Left cardiac atrium (tissue), 4 donors: Measurements from ENCODE around the gene CADPS2. TPM values are rescaled to one million over a fixed set of nuclear protein-coding genes. Genes with fewer than 3 reads are reported as not detected.

Source experiments
- ATAC-seq, 2 donors: fragments of 200-7000 bp; cut with Tn5 transposase; one replicate each; pipeline ENCODE4 v1.9.1; 2020; ENCODE audit warnings: mild to moderate bottlenecking in 2 of 2, moderate library complexity in 2 of 2
- DNase-seq: peaks from one replicate; pipeline ENCODE4 v3.0.0-alpha.2; 2020
- intact Hi-C, 2 donors: fragments of 100-400 bp; cut with DNase I; formaldehyde crosslinking; loops; one replicate each; pipeline versions ENCODE4 v1.14.1 to v1.15.1; 2022 to 2023
- total RNA-seq, 2 donors: library from RNA; stranded (reverse); fragmentation: NEBNext Ultra II Directional; extraction: Animal tissue kit (Norgen Biotek cat#: 25700); gene quantifications; one replicate each; pipeline ENCODE4 v1.2.1, GENCODE V29; 2021
- donor health status: DM: no; HTN: yes; CAD: no.
- donor health status: DM: no; HTN: yes; CAD: no; lungs with severe emphysema.
- donor health status: DM: yes; HTN: yes; CAD: no.
- donor health status: Dilated cardiomyopathy.

CADPS2 gene
- total RNA-seq, 2 donors from 2014 or later = 11.5 to 14.4 TPM

- ATAC-seq = no peak
- intact Hi-C loops = no loop called here
- DNase-seq = no peak
These were observed 367.8 kb downstream of the CADPS2 start for GRCh38 chr7:122518488-122518887.

GRCh38 chr7:122517576-122517975, 368.7 kb downstream of the CADPS2 start:
- intact Hi-C loops = no loop called here
- ATAC-seq (no peak), DNase-seq (no peak)

- intact Hi-C loops = no loop called here
- DNase-seq = no peak
- no peak for ATAC-seq
These were observed 370.9 kb downstream of the CADPS2 start for GRCh38 chr7:122515404-122515803.

- intact Hi-C loops = no loop called here
- no peak for ATAC-seq
- DNase-seq = no peak
These were observed 375.0 kb downstream of the CADPS2 start for GRCh38 chr7:122511268-122511667.

GRCh38 chr7:122507591-122507990, 378.7 kb downstream of the CADPS2 start:
- DNase-seq = no peak
- intact Hi-C loops = no loop called here

GRCh38 chr7:122492007-122492406, 394.3 kb downstream of the CADPS2 start:
- intact Hi-C loops = no loop called here
- ATAC-seq (no peak), DNase-seq (no peak)

More at GRCh38 chr7:122507591-122507990, 378.7 kb downstream of the CADPS2 start:
- ATAC-seq = no peak

- DNase-seq (no peak), ATAC-seq (no peak)
- intact Hi-C loops = no loop called here
These were observed 398.0 kb downstream of the CADPS2 start for GRCh38 chr7:122488241-122488640.

GRCh38 chr7:122487131-122487530, 399.1 kb downstream of the CADPS2 start:
- ATAC-seq = no peak
- no peak for DNase-seq
- intact Hi-C loops = no loop called here

GRCh38 chr7:122485856-122486255, 400.4 kb downstream of the CADPS2 start:
- ATAC-seq = no peak
- no peak for DNase-seq
- intact Hi-C loops = no loop called here

GRCh38 chr7:122482212-122482611, 404.0 kb downstream of the CADPS2 start:
- intact Hi-C loops = no loop called here
- no peak for DNase-seq
- ATAC-seq = no peak

GRCh38 chr7:122470859-122471258, 415.4 kb downstream of the CADPS2 start:
- no peak for DNase-seq
- intact Hi-C loops = no loop called here
- no peak for ATAC-seq

GRCh38 chr7:122468945-122469344, 417.3 kb downstream of the CADPS2 start:
- no peak for ATAC-seq
- intact Hi-C loops = no loop called here
- DNase-seq = no peak

GRCh38 chr7:122467661-122468449, 418.4 kb downstream of the CADPS2 start:
- intact Hi-C loops = no loop called here
- ATAC-seq (no peak), DNase-seq (no peak)

- DNase-seq (no peak), ATAC-seq (no peak)
- intact Hi-C loops = no loop called here
These were observed 421.0 kb downstream of the CADPS2 start for GRCh38 chr7:122465296-122465695.

- DNase-seq = no peak
- intact Hi-C loops = no loop called here
- ATAC-seq = no peak
These were observed 422.6 kb downstream of the CADPS2 start for GRCh38 chr7:122463631-122464030.

GRCh38 chr7:122460936-122461335, 425.3 kb downstream of the CADPS2 start:
- no peak for ATAC-seq
- no peak for DNase-seq
- intact Hi-C loops = no loop called here

- intact Hi-C loops = no loop called here
- DNase-seq (no peak), ATAC-seq (no peak)
These were observed 428.3 kb downstream of the CADPS2 start for GRCh38 chr7:122457969-122458368.

- no peak for DNase-seq
- intact Hi-C loops = no loop called here
- ATAC-seq = no peak
These were observed 428.9 kb downstream of the CADPS2 start for GRCh38 chr7:122457325-122457724.

GRCh38 chr7:122454776-122455507, 431.3 kb downstream of the CADPS2 start:
- intact Hi-C loops = no loop called here
- ATAC-seq (no peak), DNase-seq (no peak)

GRCh38 chr7:122453432-122453831, 432.8 kb downstream of the CADPS2 start:
- ATAC-seq = no peak
- intact Hi-C loops = no loop called here
- DNase-seq = no peak
